ENCODE data around the gene BRMS1L. TPM values are rescaled to one million over a fixed set of nuclear protein-coding genes. Genes with fewer than 3 reads are reported as not detected.

BRMS1L gene
- total RNA-seq, 4 donors from 2014 or later, result 1.00 to 4.6 (median 3.7) TPM

GRCh38 chr14:35783699-35784098 is 42.4 kb upstream of the BRMS1L start:
- intact Hi-C loops (cut with DNase I; ENCODE audit: low total_unique reads), result no loop called here
- TF ChIP-seq POLR2A (IDR thresholded peaks at IDR 0.05) (no peak), CTCF (IDR thresholded peaks at IDR 0.05) (no peak)
- in situ Hi-C loops (cut with MboI; ENCODE audit: low pct_ligation_motif_present in 1 of 4, low pct_unique_long_range_greater_than_20kb in 1 of 4, low sequenced_read_pairs in 3 of 4), result no loop called here
- Histone ChIP-seq H3K4me3 (no peak overlapping the region), H3K36me3 (no peaks in the 10 kb centered on the region), H3K27ac (no peak overlapping the region), H3K4me1 (no peaks in the 10 kb centered on the region), H3K9me3 (peaks cover 4 to 18% of the 10 kb centered on the region in 2 donors), H3K27me3 (no peaks in the 10 kb centered on the region)
- no peak for DNase-seq
- WGBS, 2 donors (ENCODE audit: low coverage in 1 of 2), result 37 to 51% methylated on average over 1 of the region's 1 CpG

- in situ Hi-C loops (cut with MboI; ENCODE audit: low pct_ligation_motif_present in 1 of 4, low pct_unique_long_range_greater_than_20kb in 1 of 4, low sequenced_read_pairs in 3 of 4), result no loop called here
- no peak for DNase-seq
- WGBS, 2 donors (ENCODE audit: low coverage in 1 of 2), result 83 to 88% methylated on average over 2 of the region's 2 CpGs
- no peaks in the 10 kb centered on the region for H3K36me3 ChIP-seq
- intact Hi-C loops (cut with DNase I; ENCODE audit: low total_unique reads), result no loop called here
- TF ChIP-seq EP300 (IDR thresholded peaks at IDR 0.05; ENCODE audit: low read depth) (no peak), POLR2A (IDR thresholded peaks at IDR 0.05) (no peak), POLR2AphosphoS5 (IDR thresholded peaks at IDR 0.05) (no peak), CTCF (IDR thresholded peaks at IDR 0.05) (no peak)
- H3K9me3 ChIP-seq, result peaks cover 0 to 2% of the 10 kb centered on the region in 2 donors
- no peaks in the 10 kb centered on the region for H3K27me3 ChIP-seq
- H3K27ac ChIP-seq, result no peak overlapping the region
- H3K4me3 ChIP-seq, result no peak overlapping the region
- no peaks in the 10 kb centered on the region for H3K4me1 ChIP-seq
Measured at GRCh38 chr14:35786856-35787255, 39.3 kb upstream of the BRMS1L start.

GRCh38 chr14:35789651-35790050 is 36.5 kb upstream of the BRMS1L start:
- Histone ChIP-seq H3K36me3 (no peaks in the 10 kb centered on the region), H3K9me3 (no peaks in the 10 kb centered on the region), H3K27me3 (no peaks in the 10 kb centered on the region), H3K4me3 (no peak overlapping the region), H3K4me1 (peaks cover 0 to 10% (median 1%) of the 10 kb centered on the region in 4 donors), H3K27ac (no peak overlapping the region)
- in situ Hi-C loops (cut with MboI; ENCODE audit: low pct_ligation_motif_present in 1 of 4, low pct_unique_long_range_greater_than_20kb in 1 of 4, low sequenced_read_pairs in 3 of 4) (no loop called here), intact Hi-C loops (cut with DNase I; ENCODE audit: low total_unique reads) (no loop called here)
- TF ChIP-seq EP300 (IDR thresholded peaks at IDR 0.05; ENCODE audit: low read depth) (no peak), POLR2AphosphoS5 (IDR thresholded peaks at IDR 0.05) (no peak), CTCF (IDR thresholded peaks at IDR 0.05) (no peak), POLR2A (IDR thresholded peaks at IDR 0.05) (no peak)
- 64 to 85% methylated on average over 2 to 4 of the region's 4 CpGs for WGBS, 2 donors (ENCODE audit: low coverage in 1 of 2)
- no peak for DNase-seq

- in situ Hi-C loops (cut with MboI; ENCODE audit: low pct_ligation_motif_present in 1 of 4, low pct_unique_long_range_greater_than_20kb in 1 of 4, low sequenced_read_pairs in 3 of 4), result no loop called here
- TF ChIP-seq POLR2AphosphoS5 (IDR thresholded peaks at IDR 0.05) (no peak), EP300 (IDR thresholded peaks at IDR 0.05; ENCODE audit: low read depth) (no peak), CTCF (IDR thresholded peaks at IDR 0.05) (no peak), POLR2A (IDR thresholded peaks at IDR 0.05) (no peak)
Measured at GRCh38 chr14:35797796-35798195, 28.3 kb upstream of the BRMS1L start.

More at GRCh38 chr14:35797796-35798195, 28.3 kb upstream of the BRMS1L start:
- no peaks in the 10 kb centered on the region for H3K27me3 ChIP-seq
- no peak overlapping the region for H3K27ac ChIP-seq
- peaks cover 4 to 57% (median 19%) of the 10 kb centered on the region in 4 donors for H3K4me1 ChIP-seq
- WGBS, 2 donors (ENCODE audit: low coverage in 1 of 2), result 92 to 95% methylated on average over 4 to 6 of the region's 6 CpGs
- no peaks in the 10 kb centered on the region for H3K9me3 ChIP-seq
- H3K36me3 ChIP-seq, result no peaks in the 10 kb centered on the region
- H3K4me3 ChIP-seq, result no peak overlapping the region
- intact Hi-C loops (cut with DNase I; ENCODE audit: low total_unique reads), result no loop called here
- DNase-seq, result no peak

Data from transverse colon (tissue), 4 donors.